Neural cell (in vitro differentiated cells): Measurements from ENCODE around the gene LAMA5. TPM values are rescaled to one million over a fixed set of nuclear protein-coding genes. Genes with fewer than 3 reads are reported as not detected.
A peak's percentile ranks its signal among the peaks of the same experiment; 100 is the strongest.

Experiments used
- H2AFZ ChIP-seq: fragments of 200-600, 300-800 bp; sonication (generic), shearing (Covaris generic); 2 replicates; pipeline ENCODE4 v1.6.0; 2014; ENCODE audit warnings: low read depth, mild to moderate bottlenecking, antibody characterized with exemption, low read length, moderate library complexity
- H3F3A ChIP-seq: fragments of 200-600 bp; shearing (Covaris generic); 2 replicates; pipeline ENCODE4 v1.6.1; 2016; ENCODE audit warnings: mild to moderate bottlenecking, moderate library complexity, mixed read lengths, antibody characterized with exemption, low read length; ENCODE audit not compliant: insufficient read depth, poor library complexity, severe bottlenecking
- H3K27ac ChIP-seq: fragments of 200-600, 300-800 bp; sonication (generic), shearing (Covaris generic); 2 replicates; pipeline ENCODE4 v1.5.1; 2014; ENCODE audit warnings: mild to moderate bottlenecking, low read length, moderate library complexity
- H3K27me3 ChIP-seq: fragments of 300-800, 200-600 bp; sonication (generic), shearing (Covaris generic); 2 replicates; pipeline ENCODE4 v1.6.0; 2014; ENCODE audit warnings: mild to moderate bottlenecking, low read depth, low read length, moderate library complexity; ENCODE audit not compliant: insufficient read depth
- H3K36me3 ChIP-seq: fragments of 300-800, 200-600 bp; sonication (generic), shearing (Covaris generic); 2 replicates; pipeline ENCODE4 v1.5.1; 2014; ENCODE audit warnings: mild to moderate bottlenecking, antibody characterized with exemption, low read length, moderate library complexity; ENCODE audit not compliant: insufficient read depth
- H3K4me2 ChIP-seq: fragments of 300-800, 200-600 bp; sonication (generic), shearing (Covaris generic); 2 replicates; pipeline ENCODE4 v1.6.0; 2014; ENCODE audit warnings: mild to moderate bottlenecking, low read length
- H3K4me3 ChIP-seq: fragments of 300-800, 200-600 bp; sonication (generic), shearing (Covaris generic); 2 replicates; pipeline ENCODE4 v1.5.1; 2014; ENCODE audit warnings: mild to moderate bottlenecking, low read length, moderate library complexity
- H3K79me2 ChIP-seq: fragments of 200-600 bp; shearing (Covaris generic); replicated peaks from 2 replicates; pipeline ENCODE4 v1.6.0; 2014; ENCODE audit warnings: mild to moderate bottlenecking, low read length, moderate library complexity; ENCODE audit not compliant: insufficient read depth
- H3K9ac ChIP-seq: fragments of 300-800, 200-600 bp; sonication (generic), shearing (Covaris generic); 2 replicates; pipeline ENCODE4 v1.6.1; 2016; ENCODE audit warnings: mild to moderate bottlenecking, low read length, mixed read lengths
- H3K9me2 ChIP-seq: fragments of 200-600 bp; shearing (Covaris generic); 2 replicates; pipeline ENCODE4 v1.6.1; 2016; ENCODE audit warnings: mild to moderate bottlenecking, low read length, mixed read lengths; ENCODE audit not compliant: insufficient read depth
- H3K9me3 ChIP-seq: fragments of 200-600, 300-800 bp; sonication (generic), shearing (Covaris generic); 2 replicates; pipeline ENCODE4 v1.6.1; 2016; ENCODE audit warnings: mild to moderate bottlenecking, mixed run types, low read length, moderate library complexity, mixed read lengths
- H4K20me1 ChIP-seq: fragments of 200-600 bp; shearing (Covaris generic); 2 replicates; pipeline ENCODE4 v1.6.1; 2016; ENCODE audit warnings: mild to moderate bottlenecking, mixed run types; ENCODE audit not compliant: insufficient read depth
- EP300 ChIP-seq: fragments of 450-650 bp; conservative IDR thresholded peaks from 2 replicates; pipeline ENCODE4 v1.6.1; 2014; ENCODE audit warnings: antibody characterized with exemption, mild to moderate bottlenecking, moderate library complexity; ENCODE audit not compliant: poor library complexity, severe bottlenecking
- EZH2 ChIP-seq: fragments of 200-600, 300-800 bp; shearing (Covaris generic), sonication (generic); IDR thresholded peaks from 2 replicates; pipeline ENCODE4 v1.6.1; 2014; ENCODE audit warnings: antibody characterized with exemption, low read length, borderline replicate concordance, mild to moderate bottlenecking; ENCODE audit not compliant: insufficient read depth, poor library complexity, severe bottlenecking
- MXI1 ChIP-seq: fragments of 450-650 bp; conservative IDR thresholded peaks from 2 replicates; pipeline ENCODE4 v1.6.1; 2014; ENCODE audit warnings: antibody characterized with exemption, mild to moderate bottlenecking; ENCODE audit not compliant: poor library complexity, severe bottlenecking
- POLR2AphosphoS5 ChIP-seq: IDR thresholded peaks from 2 replicates; pipeline ENCODE4 v1.6.1; 2012
- RAD21 ChIP-seq: fragments of 450-650 bp; conservative IDR thresholded peaks from 2 replicates; pipeline ENCODE4 v1.6.1; 2014; ENCODE audit warnings: antibody characterized with exemption, mild to moderate bottlenecking, moderate library complexity
- SMC3 ChIP-seq: fragments of 450-650 bp; conservative IDR thresholded peaks from 2 replicates; pipeline ENCODE4 v1.6.1; 2014; ENCODE audit warnings: antibody characterized with exemption, mild to moderate bottlenecking, moderate library complexity; ENCODE audit not compliant: poor library complexity
- TAF1 ChIP-seq: IDR thresholded peaks from 2 replicates; pipeline ENCODE4 v1.6.1; 2012; ENCODE audit warnings: low read depth
- polyA plus RNA-seq: library from polyadenylated mRNA; depleted of rRNA; stranded (reverse); fragments of >200 nt; gene quantifications from 2 replicates; pipeline ENCODE4 v1.2.3, GENCODE V29; 2014
- TF ChIP-seq, protein P1 (sequence below): fragments of 450-650 bp; IDR thresholded peaks from 2 replicates; pipeline ENCODE4 v1.5.1; 2014; ENCODE audit warnings: antibody characterized with exemption, mild to moderate bottlenecking, moderate library complexity; ENCODE audit not compliant: poor library complexity, severe bottlenecking
- TF ChIP-seq, protein P2 (sequence below): IDR thresholded peaks from 2 replicates; pipeline ENCODE4 v1.6.1; 2012; ENCODE audit warnings: borderline replicate concordance

The LAMA5 gene
- polyA plus RNA-seq, 1 donor from 2014 or later: 27.2 TPM

DNA sequence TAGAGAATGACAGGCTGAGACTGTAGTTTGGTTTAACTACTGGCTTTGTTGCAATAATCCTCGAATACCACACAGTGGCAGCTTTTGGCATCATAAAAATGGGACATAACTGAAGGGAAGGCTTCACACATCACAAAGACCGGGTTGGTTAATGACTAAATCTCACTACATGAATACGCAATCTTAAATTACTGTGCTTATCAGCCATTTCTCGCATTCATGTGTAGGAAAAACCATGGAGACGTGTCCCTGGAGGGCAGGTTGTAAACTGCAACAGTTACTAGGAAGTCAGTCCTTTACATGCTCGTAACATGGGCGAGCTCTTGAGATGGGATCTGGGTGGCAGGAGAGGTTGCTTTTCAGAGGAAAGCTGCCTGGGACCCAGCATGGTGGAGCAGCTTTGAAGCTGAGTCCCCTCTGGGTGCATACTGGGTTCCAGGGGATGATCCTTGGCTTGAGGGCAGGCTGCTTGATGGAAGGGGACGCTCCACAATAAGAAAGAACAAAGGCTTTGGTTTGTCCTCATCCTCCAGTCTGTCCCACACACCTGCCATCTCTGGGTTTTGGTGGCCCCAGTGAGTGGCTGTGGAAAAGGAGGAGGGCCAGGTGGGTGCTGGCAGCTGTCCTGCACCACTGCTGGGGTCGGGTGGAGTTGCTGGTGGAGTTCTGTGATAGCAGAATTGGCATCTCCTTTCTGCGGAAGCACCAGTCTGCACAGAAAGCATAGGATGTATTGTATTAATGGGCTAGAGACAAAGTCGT, 21.9 kb upstream of the LAMA5 start:
- Histone ChIP-seq H3K9me2 (no peaks in the 10 kb centered on the region), H3K36me3 (no peaks in the 10 kb centered on the region), H3K4me2 (no peak overlapping the region), H3K27ac (no peak overlapping the region), H3K9me3 (no peaks in the 10 kb centered on the region), H3F3A (no peaks in the 10 kb centered on the region), H4K20me1 (no peaks in the 10 kb centered on the region), H3K9ac (no peak overlapping the region), H3K27me3 (no peaks in the 10 kb centered on the region), H3K4me3 (peak overlapping the region; percentile 100), H3K79me2 (peaks cover 31% of the 10 kb centered on the region), H2AFZ (no peak overlapping the region)
- peak; percentile 14 for TF ChIP-seq SMC3
- TF ChIP-seq, protein P1, sequence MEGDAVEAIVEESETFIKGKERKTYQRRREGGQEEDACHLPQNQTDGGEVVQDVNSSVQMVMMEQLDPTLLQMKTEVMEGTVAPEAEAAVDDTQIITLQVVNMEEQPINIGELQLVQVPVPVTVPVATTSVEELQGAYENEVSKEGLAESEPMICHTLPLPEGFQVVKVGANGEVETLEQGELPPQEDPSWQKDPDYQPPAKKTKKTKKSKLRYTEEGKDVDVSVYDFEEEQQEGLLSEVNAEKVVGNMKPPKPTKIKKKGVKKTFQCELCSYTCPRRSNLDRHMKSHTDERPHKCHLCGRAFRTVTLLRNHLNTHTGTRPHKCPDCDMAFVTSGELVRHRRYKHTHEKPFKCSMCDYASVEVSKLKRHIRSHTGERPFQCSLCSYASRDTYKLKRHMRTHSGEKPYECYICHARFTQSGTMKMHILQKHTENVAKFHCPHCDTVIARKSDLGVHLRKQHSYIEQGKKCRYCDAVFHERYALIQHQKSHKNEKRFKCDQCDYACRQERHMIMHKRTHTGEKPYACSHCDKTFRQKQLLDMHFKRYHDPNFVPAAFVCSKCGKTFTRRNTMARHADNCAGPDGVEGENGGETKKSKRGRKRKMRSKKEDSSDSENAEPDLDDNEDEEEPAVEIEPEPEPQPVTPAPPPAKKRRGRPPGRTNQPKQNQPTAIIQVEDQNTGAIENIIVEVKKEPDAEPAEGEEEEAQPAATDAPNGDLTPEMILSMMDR: no peak

DNA sequence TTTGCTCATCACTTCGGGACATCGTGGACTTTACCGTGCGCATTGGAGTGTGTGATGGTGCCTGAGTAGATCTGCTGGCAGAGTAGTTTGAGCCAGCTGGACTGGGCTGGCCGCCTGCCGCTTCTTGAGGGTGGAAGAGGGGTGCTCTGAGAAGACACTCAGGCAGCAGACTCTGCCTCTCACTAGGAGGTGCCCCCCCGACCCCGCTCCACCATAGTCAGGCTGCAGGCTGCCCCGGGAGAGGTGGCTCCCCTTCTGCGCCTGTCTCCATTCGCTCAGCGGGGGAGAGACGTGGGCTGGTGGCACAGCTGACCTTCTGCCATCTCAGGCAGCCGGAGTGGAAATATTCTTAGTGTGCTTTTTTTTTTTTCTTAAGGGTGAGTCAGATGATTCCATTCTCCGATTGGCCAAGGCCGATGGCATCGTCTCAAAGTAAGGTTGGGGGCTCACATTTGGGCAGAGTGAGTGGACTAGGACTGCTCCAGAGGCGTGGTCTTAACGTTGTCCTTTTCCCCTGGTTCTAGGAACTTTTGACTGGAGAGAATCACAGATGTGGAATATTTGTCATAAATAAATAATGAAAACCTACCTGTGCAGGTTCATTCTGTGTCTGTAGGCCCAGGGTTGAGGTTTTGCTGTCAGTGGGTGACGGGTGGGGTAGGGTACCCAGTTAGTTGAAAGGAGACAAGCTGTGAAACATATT, 21.0 kb upstream of the LAMA5 start:
- Histone ChIP-seq H3F3A (no peaks in the 10 kb centered on the region), H4K20me1 (no peaks in the 10 kb centered on the region), H2AFZ (no peak overlapping the region), H3K4me2 (peak overlapping the region; percentile 89), H3K9me2 (no peaks in the 10 kb centered on the region), H3K4me3 (peak overlapping the region; percentile 100), H3K27me3 (no peaks in the 10 kb centered on the region), H3K27ac (peak overlapping the region; percentile 51), H3K9me3 (no peaks in the 10 kb centered on the region), H3K79me2 (peaks cover 31% of the 10 kb centered on the region), H3K9ac (peak overlapping the region; percentile 95), H3K36me3 (no peaks in the 10 kb centered on the region)
- TF ChIP-seq, protein P1: no peak

DNA sequence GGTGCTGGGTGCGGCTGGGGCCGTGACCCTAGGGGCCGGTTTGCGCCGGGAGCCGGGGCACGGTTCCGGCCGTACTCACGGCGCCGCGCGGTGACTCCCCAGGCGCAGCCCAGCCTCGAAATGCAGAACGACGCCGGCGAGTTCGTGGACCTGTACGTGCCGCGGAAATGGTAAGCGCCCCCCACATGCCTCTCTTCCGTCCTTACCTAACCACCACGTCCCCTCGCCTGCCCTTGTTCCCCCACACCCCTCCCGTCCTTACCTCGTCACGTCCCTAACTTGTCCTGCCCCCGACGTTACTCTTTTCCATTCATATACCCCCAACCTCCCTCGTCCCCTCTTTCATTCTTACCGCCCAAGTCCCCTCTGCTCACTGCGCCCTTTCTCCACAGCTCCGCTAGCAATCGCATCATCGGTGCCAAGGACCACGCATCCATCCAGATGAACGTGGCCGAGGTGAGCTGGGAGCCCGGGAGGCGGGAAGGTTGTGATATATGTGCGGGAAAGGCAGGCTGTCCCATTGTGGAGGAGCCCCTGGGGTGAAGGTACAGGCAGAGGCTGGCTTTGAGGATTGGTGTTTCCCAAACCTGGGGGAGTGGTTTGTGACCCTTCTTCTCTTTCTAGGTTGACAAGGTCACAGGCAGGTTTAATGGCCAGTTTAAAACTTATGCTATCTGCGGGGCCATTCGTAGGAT, 20.3 kb upstream of the LAMA5 start:
- H3K27me3 ChIP-seq: no peaks in the 10 kb centered on the region
- H3F3A ChIP-seq: no peaks in the 10 kb centered on the region
- no peaks in the 10 kb centered on the region for H3K9me2 ChIP-seq
- peak overlapping the region; percentile 95 for H3K9ac ChIP-seq
- H3K79me2 ChIP-seq: peaks cover 31% of the 10 kb centered on the region
- H3K9me3 ChIP-seq: no peaks in the 10 kb centered on the region
- no peaks in the 10 kb centered on the region for H3K36me3 ChIP-seq
- no peaks in the 10 kb centered on the region for H4K20me1 ChIP-seq
- H3K4me3 ChIP-seq: peak overlapping the region; percentile 100
- no peak overlapping the region for H2AFZ ChIP-seq
- peak overlapping the region; percentile 89 for H3K4me2 ChIP-seq
- peak overlapping the region; percentile 51 for H3K27ac ChIP-seq
- TF ChIP-seq, protein P2, sequence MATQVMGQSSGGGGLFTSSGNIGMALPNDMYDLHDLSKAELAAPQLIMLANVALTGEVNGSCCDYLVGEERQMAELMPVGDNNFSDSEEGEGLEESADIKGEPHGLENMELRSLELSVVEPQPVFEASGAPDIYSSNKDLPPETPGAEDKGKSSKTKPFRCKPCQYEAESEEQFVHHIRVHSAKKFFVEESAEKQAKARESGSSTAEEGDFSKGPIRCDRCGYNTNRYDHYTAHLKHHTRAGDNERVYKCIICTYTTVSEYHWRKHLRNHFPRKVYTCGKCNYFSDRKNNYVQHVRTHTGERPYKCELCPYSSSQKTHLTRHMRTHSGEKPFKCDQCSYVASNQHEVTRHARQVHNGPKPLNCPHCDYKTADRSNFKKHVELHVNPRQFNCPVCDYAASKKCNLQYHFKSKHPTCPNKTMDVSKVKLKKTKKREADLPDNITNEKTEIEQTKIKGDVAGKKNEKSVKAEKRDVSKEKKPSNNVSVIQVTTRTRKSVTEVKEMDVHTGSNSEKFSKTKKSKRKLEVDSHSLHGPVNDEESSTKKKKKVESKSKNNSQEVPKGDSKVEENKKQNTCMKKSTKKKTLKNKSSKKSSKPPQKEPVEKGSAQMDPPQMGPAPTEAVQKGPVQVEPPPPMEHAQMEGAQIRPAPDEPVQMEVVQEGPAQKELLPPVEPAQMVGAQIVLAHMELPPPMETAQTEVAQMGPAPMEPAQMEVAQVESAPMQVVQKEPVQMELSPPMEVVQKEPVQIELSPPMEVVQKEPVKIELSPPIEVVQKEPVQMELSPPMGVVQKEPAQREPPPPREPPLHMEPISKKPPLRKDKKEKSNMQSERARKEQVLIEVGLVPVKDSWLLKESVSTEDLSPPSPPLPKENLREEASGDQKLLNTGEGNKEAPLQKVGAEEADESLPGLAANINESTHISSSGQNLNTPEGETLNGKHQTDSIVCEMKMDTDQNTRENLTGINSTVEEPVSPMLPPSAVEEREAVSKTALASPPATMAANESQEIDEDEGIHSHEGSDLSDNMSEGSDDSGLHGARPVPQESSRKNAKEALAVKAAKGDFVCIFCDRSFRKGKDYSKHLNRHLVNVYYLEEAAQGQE: no peak
- TF ChIP-seq POLR2AphosphoS5: no peak
- TF ChIP-seq RAD21: no peak
- TF ChIP-seq EP300: no peak
- TF ChIP-seq SMC3: no peak
- TF ChIP-seq, protein P1: no peak
- no peak for TF ChIP-seq TAF1
- TF ChIP-seq EZH2: no peak
- TF ChIP-seq MXI1: no peak
